NCI-H2107 treated with DMSO at 0.1 percent for 48 hours (cell line): Measurements from ENCODE around the gene FGA.
A peak's percentile ranks its signal among the peaks of the same experiment; 100 is the strongest.

ENCODE experiments used
- DNase-seq: peaks from one replicate; lab custom pipeline; 2025; ENCODE audit not compliant: unreplicated experiment; lab: John Stamatoyannopoulos, UW

Gene FGA

GRCh38 chr4:154583230-154583629 lies 7.3 kb downstream of the FGA start:
- no peak for DNase-seq

DNA sequence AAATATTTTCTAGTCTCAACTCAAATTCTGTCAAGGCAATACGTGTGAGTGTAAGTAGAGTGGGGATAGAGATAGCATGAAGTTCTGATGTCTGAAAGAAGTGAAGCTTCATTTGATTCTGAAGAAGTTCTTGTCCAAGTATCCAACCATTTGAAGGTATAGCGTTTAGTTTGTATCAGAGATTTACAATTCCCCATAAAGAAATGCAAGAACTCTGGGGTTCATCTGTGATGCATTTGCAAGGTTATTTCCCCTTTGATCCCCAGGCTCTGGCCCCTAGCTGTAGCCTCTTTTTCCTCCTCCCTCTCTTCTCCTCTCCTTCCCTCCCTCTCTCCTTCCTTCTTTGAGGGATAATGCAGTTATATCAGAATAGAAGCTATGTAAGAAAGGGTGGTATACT lies 7.8 kb downstream of the FGA start:
- DNase-seq, result no peak

DNA sequence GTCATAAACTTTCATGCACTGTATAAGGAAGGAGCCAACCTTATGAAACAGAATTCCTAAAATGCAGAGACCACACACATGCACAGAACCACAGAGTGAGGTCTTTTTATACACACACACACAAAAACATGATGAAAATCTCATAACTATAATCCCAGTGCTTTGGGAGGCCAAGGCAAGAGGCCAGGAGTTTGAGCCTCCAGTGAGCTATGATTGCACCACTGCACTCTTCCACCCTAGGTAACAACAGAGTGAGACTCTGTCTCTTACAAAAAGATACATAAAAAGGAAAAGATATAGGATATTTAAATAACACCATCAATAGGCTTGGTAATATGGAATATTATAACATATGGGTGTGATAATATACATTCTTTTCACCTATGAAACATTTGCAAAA lies 10.6 kb downstream of the FGA start:
- DNase-seq, result no peak

DNA sequence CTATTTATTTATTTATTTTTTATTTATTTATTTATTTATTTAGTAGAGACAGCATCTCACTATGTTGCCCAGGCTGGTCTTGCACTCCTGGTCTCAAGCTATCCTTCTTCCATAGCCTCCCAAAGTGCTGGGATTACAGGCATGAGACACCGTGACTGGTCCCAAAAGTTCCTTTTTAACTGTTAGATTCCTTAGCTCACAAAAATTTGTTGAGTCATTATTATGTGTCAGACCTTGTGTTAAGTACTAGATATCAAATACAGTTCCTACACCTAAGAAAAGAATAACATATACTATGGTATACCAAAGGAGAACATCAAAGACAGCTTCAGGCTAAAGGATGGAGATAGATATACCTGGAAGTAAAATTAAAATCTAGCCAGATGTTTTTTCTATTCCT lies 11.6 kb downstream of the FGA start:
- no peak for DNase-seq

DNA sequence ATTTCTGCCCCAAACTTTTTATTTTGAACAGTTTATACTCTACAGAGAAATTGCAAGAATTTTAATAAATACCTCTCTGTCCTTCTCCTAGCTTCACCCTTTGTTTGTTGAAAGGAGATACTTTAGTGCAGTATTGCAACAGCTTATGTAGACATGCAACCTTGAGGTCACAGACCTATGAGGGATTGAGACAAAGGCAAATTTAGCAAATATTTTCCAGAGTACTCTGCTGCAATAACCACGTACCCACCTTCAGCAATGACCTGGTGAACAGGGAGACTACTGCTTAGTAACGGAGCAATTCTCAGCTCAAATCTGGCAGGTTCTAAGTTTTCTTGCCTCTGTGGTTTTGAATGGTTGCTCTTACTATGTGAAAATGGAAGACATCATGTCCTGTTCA lies 13.2 kb downstream of the FGA start:
- DNase-seq, result no peak

DNA sequence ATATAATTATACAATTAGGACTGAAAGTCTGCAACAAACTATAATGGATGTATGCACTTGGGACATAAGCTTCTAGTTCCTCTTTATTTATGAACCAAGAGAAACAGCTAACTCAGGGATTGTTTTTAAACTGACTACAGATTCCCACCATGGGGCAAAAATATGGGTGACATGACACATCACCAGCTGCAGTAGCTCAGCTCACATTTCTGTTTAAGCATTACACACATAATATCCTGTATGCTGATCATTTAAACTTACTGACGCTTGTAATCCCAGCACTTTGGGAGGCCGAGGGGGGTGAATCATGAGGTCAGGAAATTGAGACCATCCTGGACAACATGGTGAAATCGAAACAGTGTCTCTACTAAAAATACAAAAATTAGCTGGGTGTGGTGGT lies 16.2 kb downstream of the FGA start:
- DNase-seq, result no peak

GRCh38 chr4:154573190-154573870 lies 17.2 kb downstream of the FGA start:
- DNase-seq, result no peak

- DNase-seq, result no peak
Observed at GRCh38 chr4:154569584-154569983, 21.0 kb downstream of the FGA start.

GRCh38 chr4:154569028-154569427 lies 21.5 kb downstream of the FGA start:
- DNase-seq, result no peak

DNA sequence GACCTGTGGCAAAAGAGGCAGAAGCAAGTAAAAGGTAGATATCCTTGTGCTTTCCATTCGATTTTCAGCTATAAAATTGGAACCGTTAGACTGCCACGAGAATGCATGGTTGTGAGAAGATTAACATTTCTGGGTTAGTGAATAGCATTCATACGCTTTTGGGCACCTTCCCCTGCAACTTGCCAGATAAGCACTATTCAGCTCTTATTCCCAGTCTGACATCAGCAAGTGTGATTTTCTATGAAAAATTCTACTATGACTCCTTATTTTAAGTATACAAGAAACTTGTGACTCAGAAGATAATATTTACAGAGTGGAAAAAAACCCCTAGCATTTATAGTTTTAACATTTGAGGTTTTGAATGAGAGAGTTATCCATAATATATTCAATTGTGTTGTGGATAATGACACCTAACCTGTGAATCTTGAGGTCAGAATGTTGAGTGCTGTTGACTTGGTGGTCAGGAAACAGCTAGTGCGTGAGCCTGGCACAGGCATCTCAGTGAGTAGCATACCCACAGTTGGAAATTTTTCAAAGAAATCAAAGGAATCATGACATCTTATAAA lies 23.8 kb downstream of the FGA start:
- DNase-seq, result no peak

GRCh38 chr4:154565704-154566103 lies 24.8 kb downstream of the FGA start:
- DNase-seq, result no peak

DNA sequence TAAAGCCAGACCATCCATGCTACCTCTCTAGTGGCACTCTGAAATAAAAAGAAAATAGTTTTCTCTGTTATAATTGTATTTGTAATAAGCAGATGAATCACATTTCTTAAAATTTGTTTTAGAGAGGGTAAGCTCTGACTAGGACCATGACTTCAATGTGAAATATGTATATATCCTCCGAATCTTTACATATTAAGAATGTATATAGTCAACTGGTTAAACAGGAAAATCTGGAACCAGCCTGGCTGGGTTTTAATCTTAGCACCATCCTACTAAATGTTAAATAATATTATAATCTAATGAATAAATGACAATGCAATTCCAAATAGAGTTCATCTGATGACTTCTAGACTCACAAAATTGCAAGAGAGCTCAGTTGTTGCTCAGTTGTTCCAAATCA lies 26.2 kb downstream of the FGA start:
- DNase-seq, result no peak

DNA sequence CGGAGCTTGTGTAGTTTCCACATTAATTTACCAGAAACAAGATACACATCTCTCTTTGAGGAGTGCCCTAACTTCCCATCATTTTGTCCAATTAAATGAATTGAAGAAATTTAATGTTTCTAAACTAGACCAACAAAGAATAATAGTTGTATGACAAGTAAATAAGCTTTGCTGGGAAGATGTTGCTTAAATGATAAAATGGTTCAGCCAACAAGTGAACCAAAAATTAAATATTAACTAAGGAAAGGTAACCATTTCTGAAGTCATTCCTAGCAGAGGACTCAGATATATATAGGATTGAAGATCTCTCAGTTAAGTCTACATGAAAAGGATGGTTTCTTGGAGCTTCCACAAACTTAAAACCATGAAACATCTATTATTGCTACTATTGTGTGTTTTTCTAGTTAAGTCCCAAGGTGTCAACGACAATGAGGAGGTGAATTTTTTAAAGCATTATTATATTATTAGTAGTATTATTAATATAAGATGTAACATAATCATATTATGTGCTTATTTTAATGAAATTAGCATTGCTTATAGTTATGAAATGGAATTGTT lies 27.8 kb downstream of the FGA start, which contains the start of gene FGB:
TSS of gene FGB (plus strand) at position 315 of the 558 bp plus-strand sequence. CDS start at position 323, 8 bp downstream.
- no peak for DNase-seq

GRCh38 chr4:154560824-154561231 lies 29.7 kb downstream of the FGA start:
- no peak for DNase-seq

DNA sequence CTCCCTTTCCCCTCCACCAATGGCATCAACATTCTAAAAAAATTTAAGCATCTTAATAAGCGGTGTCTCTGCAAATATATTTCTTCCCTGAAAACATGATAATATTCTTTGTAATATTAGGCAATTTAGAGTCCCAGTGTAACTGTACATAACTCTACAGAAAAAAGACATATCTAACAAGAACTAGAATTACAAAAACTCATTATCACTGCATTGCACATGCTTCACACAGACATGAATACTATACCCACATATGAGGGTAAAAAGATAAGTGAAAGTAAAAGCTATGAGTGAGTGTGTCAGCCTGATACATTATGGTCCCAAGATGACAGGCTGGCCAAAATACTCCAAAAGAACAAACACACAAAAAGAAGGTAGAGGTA lies 30.1 kb downstream of the FGA start:
- no peak for DNase-seq

GRCh38 chr4:154559494-154560418 lies 30.8 kb downstream of the FGA start:
- DNase-seq, result no peak

- DNase-seq, result no peak
Observed at GRCh38 chr4:154559141-154559493, 31.4 kb downstream of the FGA start.

DNA sequence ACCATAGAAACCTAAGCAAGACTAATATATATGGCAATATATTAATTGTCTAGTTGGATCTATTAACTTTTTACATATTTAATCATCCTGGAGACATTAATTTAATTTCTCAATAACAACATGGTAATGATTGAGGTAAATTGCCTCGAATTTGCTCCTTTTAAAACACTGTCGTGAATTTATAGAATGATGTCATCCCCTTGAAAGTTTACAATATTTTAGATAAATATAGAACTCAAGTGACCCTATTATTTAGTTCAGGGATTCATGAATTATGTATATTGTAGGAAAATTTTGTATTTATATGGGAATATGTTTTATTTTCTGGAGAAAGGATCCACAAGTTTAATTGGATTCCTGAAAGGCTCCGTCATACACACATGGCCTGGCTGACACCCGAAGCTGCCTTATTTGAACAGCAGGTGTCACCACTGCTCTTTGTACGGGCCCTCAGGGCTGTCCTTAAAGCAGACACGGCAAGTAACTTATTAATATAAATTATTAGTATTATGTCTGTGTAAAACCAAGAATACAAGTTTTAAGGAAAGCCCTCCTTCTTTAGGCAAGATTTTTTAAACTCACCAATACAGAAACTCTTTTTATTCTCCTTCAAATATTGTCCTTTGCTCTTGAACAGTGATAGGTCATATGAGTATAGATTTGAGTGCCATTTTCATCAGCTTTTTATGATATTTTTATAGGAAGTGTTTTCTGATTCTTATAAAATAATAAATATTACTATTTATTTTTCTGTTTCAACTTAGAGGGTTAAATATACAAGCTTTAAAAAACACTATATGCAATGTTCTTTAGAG lies 38.5 kb downstream of the FGA start:
- peak; percentile 24 for DNase-seq

GRCh38 chr4:154549894-154550790 lies 40.4 kb downstream of the FGA start, which contains the start of gene PLRG1:
TSS of gene PLRG1 (minus strand) at chr4:154550400. CDS start at chr4:154550308, 92 bp downstream.
- peak; percentile 53 for DNase-seq

- no peak for DNase-seq
Observed at GRCh38 chr4:154545689-154546088, 44.9 kb downstream of the FGA start.
